Upper lobe of left lung (tissue), 6 donors: ENCODE data around the gene CALML6. TPM values are rescaled to one million over a fixed set of nuclear protein-coding genes. Genes with fewer than 3 reads are reported as not detected.
A peak's percentile ranks its signal among the peaks of the same experiment; 100 is the strongest.

Experiments used
- ATAC-seq, 2 donors: fragments of 200-7000 bp; cut with Tn5 transposase; one replicate each; pipeline ENCODE4 v1.9.1; 2022; ENCODE audit warnings: mild to moderate bottlenecking in 2 of 2, moderate library complexity in 2 of 2; ENCODE audit not compliant: low FRiP score in 2 of 2
- DNase-seq, 2 donors: peaks; one replicate each; pipeline ENCODE4 v3.0.0-alpha.2; 2019 to 2020
- H3K27ac ChIP-seq, 4 donors: fragments of 200-600 bp; sonication (generic); one replicate each; pipeline ENCODE4 v1.5.1; 2016 to 2019
- H3K27me3 ChIP-seq, 4 donors: fragments of 200-600 bp; sonication (generic); one replicate each; pipeline ENCODE4 v1.5.1; 2017 to 2019
- H3K36me3 ChIP-seq, 4 donors: fragments of 200-600 bp; sonication (generic); one replicate each; pipeline ENCODE4 v1.5.1; 2016 to 2019
- H3K4me1 ChIP-seq, 4 donors: fragments of 200-600 bp; sonication (generic); one replicate each; pipeline ENCODE4 v1.5.1; 2018 to 2019
- H3K4me3 ChIP-seq, 4 donors: fragments of 200-600 bp; sonication (generic); one replicate each; pipeline ENCODE4 v1.5.1; 2017 to 2019; ENCODE audit warnings: mild to moderate bottlenecking in 2 of 4, moderate library complexity in 1 of 4
- H3K9me3 ChIP-seq, 4 donors: fragments of 200-600 bp; sonication (generic); one replicate each; pipeline ENCODE4 v1.5.1; 2018 to 2019
- CTCF ChIP-seq, 6 experiments: fragments of 450-650 bp in 4 of 6; fragments of 200-600 bp in 2 of 6; sonication (generic) in 2 of 6; IDR thresholded peaks; one replicate each; pipeline ENCODE4 v1.5.1; 2016 to 2019; ENCODE audit warnings: antibody characterized with exemption in 6 of 6
- EP300 ChIP-seq, 4 donors: sonication (generic); formaldehyde crosslinking; IDR thresholded peaks; one replicate each; pipeline ENCODE4 v1.5.1; 2017; ENCODE audit warnings: antibody characterized with exemption in 4 of 4, control low read depth in 2 of 4
- POLR2A ChIP-seq, 4 donors: fragments of 450-650 bp; IDR thresholded peaks; one replicate each; pipeline ENCODE4 v1.5.1; 2016 to 2017; ENCODE audit warnings: antibody characterized with exemption in 4 of 4, mild to moderate bottlenecking in 2 of 4
- POLR2AphosphoS5 ChIP-seq, 2 donors: sonication (generic); formaldehyde crosslinking; IDR thresholded peaks; one replicate each; pipeline ENCODE4 v1.5.1; 2017; ENCODE audit warnings: antibody characterized with exemption in 2 of 2
- WGBS, 2 donors: methylation state at CpG; one replicate each; pipeline ENCODE4 v1.1.5; 2017 to 2018; 5-methylcytosine and 5-hydroxymethylcytosine counted together
- total RNA-seq, 6 donors: library from RNA; depleted of rRNA in 4 of 6; stranded (reverse); fragments of >200 nt in 4 of 6; gene quantifications; one replicate each; pipeline versions ENCODE4 v1.1.0 to v1.2.1, GENCODE V29; 2016 to 2021
- donor health status: DM: no; HTN: no; CAD: no; lungs with moderate emphysema.
- donor health status: DM: no; HTN: yes; CAD: no; lungs with severe emphysema.

Gene CALML6
- total RNA-seq, 6 donors from 2014 or later = 0.37 to 0.57 (median 0.39) TPM; not detected in 3

GRCh38 chr1:1917304-1917976, 2.4 kb downstream of the CALML6 start:
- H3K4me1 ChIP-seq = peaks cover 14 to 22% (median 16%) of the 10 kb centered on the region in 4 donors
- H3K4me3 ChIP-seq = no peak overlapping the region
- no peaks in the 10 kb centered on the region for H3K9me3 ChIP-seq
- TF ChIP-seq CTCF (IDR thresholded peaks at IDR 0.05) = no peak
- no peak for TF ChIP-seq POLR2AphosphoS5 (IDR thresholded peaks at IDR 0.05)
- TF ChIP-seq EP300 (IDR thresholded peaks at IDR 0.05) = no peak
- TF ChIP-seq POLR2A (IDR thresholded peaks at IDR 0.05) = no peak
- no peaks in the 10 kb centered on the region for H3K36me3 ChIP-seq
- H3K27ac ChIP-seq = no peak overlapping the region
- ATAC-seq = no peak
- 90 to 98% methylated on average over 9 to 12 of the region's 14 CpGs for WGBS, 2 donors
- H3K27me3 ChIP-seq = no peaks in the 10 kb centered on the region
- DNase-seq = peak in 1 of 2 donors; percentile 69

- H3K9me3 ChIP-seq = no peaks in the 10 kb centered on the region
- H3K36me3 ChIP-seq = no peaks in the 10 kb centered on the region
- peak overlapping the region; percentile 59 to 74 (median 60) for H3K4me3 ChIP-seq
- TF ChIP-seq POLR2AphosphoS5 (IDR thresholded peaks at IDR 0.05) (no peak), POLR2A (IDR thresholded peaks at IDR 0.05) (no peak), CTCF (IDR thresholded peaks at IDR 0.05) (no peak), EP300 (IDR thresholded peaks at IDR 0.05) (no peak)
- H3K27me3 ChIP-seq = no peaks in the 10 kb centered on the region
- H3K27ac ChIP-seq = peak overlapping the region; percentile 51 to 76 (median 70)
- 48 to 69% methylated on average over 3 to 43 of the region's 46 CpGs for WGBS, 2 donors
- ATAC-seq = no peak
- peaks cover 14 to 22% (median 16%) of the 10 kb centered on the region in 4 donors for H3K4me1 ChIP-seq
- no peak for DNase-seq
Measured at GRCh38 chr1:1917995-1918900, 3.2 kb downstream of the CALML6 start.

GRCh38 chr1:1918901-1919303, 3.8 kb downstream of the CALML6 start, which contains the start of gene TMEM52:
TMEM52 (minus strand) TSS chr1:1919279; CDS start chr1:1919265, 14 bp downstream.
- 0% methylated on average over 11 of the region's 44 CpGs; no CpG with 5 or more reads in 1 of the 2 donors for WGBS, 2 donors
- peak in 1 of 2 donors; percentile 0 for ATAC-seq
- no peaks in the 10 kb centered on the region for H3K36me3 ChIP-seq
- peak in 2 of 4 donors; percentile 42 to 69 for TF ChIP-seq POLR2A (IDR thresholded peaks at IDR 0.05)
- TF ChIP-seq EP300 (IDR thresholded peaks at IDR 0.05) = no peak
- TF ChIP-seq CTCF (IDR thresholded peaks at IDR 0.05) = peak in 2 of 6 experiments; percentile 5 to 37
- peak within 1 kb of the TSS; percentile 59 to 74 (median 60) for H3K4me3 ChIP-seq
- no peaks in the 10 kb centered on the region for H3K27me3 ChIP-seq
- no peak for DNase-seq
- H3K27ac ChIP-seq = peak within 1 kb of the TSS; percentile 51 to 76 (median 70)
- H3K9me3 ChIP-seq = no peaks in the 10 kb centered on the region
- H3K4me1 ChIP-seq = peaks cover 14 to 22% (median 16%) of the 10 kb centered on the region in 4 donors

GRCh38 chr1:1919304-1920056, 4.4 kb downstream of the CALML6 start:
- Histone ChIP-seq H3K27me3 (no peaks in the 10 kb centered on the region), H3K4me1 (peaks cover 14 to 25% (median 16%) of the 10 kb centered on the region in 4 donors), H3K4me3 (peak overlapping the region; percentile 59 to 74 (median 60)), H3K36me3 (no peaks in the 10 kb centered on the region), H3K9me3 (no peaks in the 10 kb centered on the region), H3K27ac (peak overlapping the region; percentile 51 to 76 (median 70))
- ATAC-seq (peak; percentile 95 to 96), DNase-seq (peak; percentile 100)
- 3 to 21% methylated on average over 16 to 17 of the region's 62 CpGs for WGBS, 2 donors
- peak in 1 of 2 donors; percentile 34 for TF ChIP-seq POLR2AphosphoS5 (IDR thresholded peaks at IDR 0.05)
- peak in 1 of 4 donors; percentile 23 for TF ChIP-seq POLR2A (IDR thresholded peaks at IDR 0.05)
- TF ChIP-seq CTCF (IDR thresholded peaks at IDR 0.05) = peak in 2 of 6 experiments; percentile 5 to 12
- no peak for TF ChIP-seq EP300 (IDR thresholded peaks at IDR 0.05)
